ENCODE results near the gene GALNTL6.
"Not testable (repeated sequence)": the region's sequence is repeated elsewhere in the genome, so short reads cannot be mapped to it uniquely, and the experiment has no call there.

The GALNTL6 gene

GRCh38 chr4:172716291-172716690, 903.1 kb downstream of the GALNTL6 start:
- no peak for DNase-seq (ENCODE audit: low read depth)
- TF ChIP-seq CTCF (conservative IDR thresholded peaks at IDR 0.05; ENCODE audit: control insufficient read depth, insufficient read depth, low read depth, low read length) = no peak
- H3K4me3 ChIP-seq (ENCODE audit: control insufficient read depth, low read depth, low read length) = no peak overlapping the region

- TF ChIP-seq CTCF (conservative IDR thresholded peaks at IDR 0.05; ENCODE audit: control insufficient read depth, insufficient read depth, low read depth, low read length) = no peak
- DNase-seq (ENCODE audit: low read depth) = no peak
- H3K4me3 ChIP-seq (ENCODE audit: control insufficient read depth, low read depth, low read length) = no peak overlapping the region
Measured at GRCh38 chr4:172721659-172722058, 908.5 kb downstream of the GALNTL6 start.

- no peak overlapping the region for H3K4me3 ChIP-seq (ENCODE audit: control insufficient read depth, low read depth, low read length)
- peak; percentile 22 for DNase-seq (ENCODE audit: low read depth)
- no peak for TF ChIP-seq CTCF (conservative IDR thresholded peaks at IDR 0.05; ENCODE audit: control insufficient read depth, insufficient read depth, low read depth, low read length)
Measured at GRCh38 chr4:172725581-172725980, 912.4 kb downstream of the GALNTL6 start.

- DNase-seq (ENCODE audit: low read depth) = no peak
- no peak overlapping the region for H3K4me3 ChIP-seq (ENCODE audit: control insufficient read depth, low read depth, low read length)
- TF ChIP-seq CTCF (conservative IDR thresholded peaks at IDR 0.05; ENCODE audit: control insufficient read depth, insufficient read depth, low read depth, low read length) = no peak
Measured at GRCh38 chr4:172726001-172726423, 912.8 kb downstream of the GALNTL6 start.

GRCh38 chr4:172727631-172728030, 914.4 kb downstream of the GALNTL6 start:
- DNase-seq (ENCODE audit: low read depth) = no peak
- H3K4me3 ChIP-seq (ENCODE audit: control insufficient read depth, low read depth, low read length) = no peak overlapping the region
- TF ChIP-seq CTCF (conservative IDR thresholded peaks at IDR 0.05; ENCODE audit: control insufficient read depth, insufficient read depth, low read depth, low read length) = no peak

GRCh38 chr4:172733645-172734044, 920.4 kb downstream of the GALNTL6 start:
- not testable (repeated sequence) for H3K4me3 ChIP-seq (ENCODE audit: control insufficient read depth, low read depth, low read length); DNase-seq (ENCODE audit: low read depth)

- TF ChIP-seq CTCF (conservative IDR thresholded peaks at IDR 0.05; ENCODE audit: control insufficient read depth, insufficient read depth, low read depth, low read length) = no peak
- H3K4me3 ChIP-seq (ENCODE audit: control insufficient read depth, low read depth, low read length) = no peak overlapping the region
- DNase-seq (ENCODE audit: low read depth) = no peak
Measured at GRCh38 chr4:172734555-172734954, 921.4 kb downstream of the GALNTL6 start.
